ENCODE measurements around the gene TSR1.

Gene TSR1

GRCh38 chr17:2277429-2278170, 58.7 kb downstream of the TSR1 start:
- DNase-seq = no peak

- DNase-seq = no peak
Observed at GRCh38 chr17:2275722-2276121, 60.5 kb downstream of the TSR1 start.

DNA sequence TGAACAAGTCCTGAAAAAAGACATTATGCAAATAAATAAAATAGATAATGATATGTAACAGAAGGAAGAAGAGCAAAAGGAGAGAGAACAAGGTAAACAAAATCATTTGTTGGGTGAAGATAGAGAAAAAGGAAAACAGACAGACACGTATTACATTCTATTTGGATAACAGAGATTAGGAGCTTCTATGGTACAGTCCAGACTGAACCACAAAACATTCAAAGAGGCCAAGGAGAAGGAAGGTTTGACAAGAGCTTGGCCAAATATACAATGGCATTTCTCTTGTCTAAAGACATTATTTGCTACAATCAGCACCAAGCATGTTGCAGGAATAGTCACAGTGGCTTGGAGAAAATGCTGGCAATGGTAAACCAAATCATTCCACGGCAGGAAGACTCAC, 61.8 kb downstream of the TSR1 start:
- DNase-seq = no peak
